Upper lobe of left lung (tissue), 6 donors: Measurements from ENCODE around the gene SGF29. TPM values are rescaled to one million over a fixed set of nuclear protein-coding genes. Genes with fewer than 3 reads are reported as not detected.
"Not testable (repeated sequence)": the region's sequence is repeated elsewhere in the genome, so short reads cannot be mapped to it uniquely, and the experiment has no call there.

ENCODE experiments used
- ATAC-seq, 2 donors: fragments of 200-7000 bp; cut with Tn5 transposase; one replicate each; pipeline ENCODE4 v1.9.1; 2022; ENCODE audit warnings: mild to moderate bottlenecking in 2 of 2, moderate library complexity in 2 of 2; ENCODE audit not compliant: low FRiP score in 2 of 2
- DNase-seq, 2 donors: peaks; one replicate each; pipeline ENCODE4 v3.0.0-alpha.2; 2019 to 2020
- H3K27ac ChIP-seq, 4 donors: fragments of 200-600 bp; sonication (generic); one replicate each; pipeline ENCODE4 v1.5.1; 2016 to 2019
- H3K27me3 ChIP-seq, 4 donors: fragments of 200-600 bp; sonication (generic); one replicate each; pipeline ENCODE4 v1.5.1; 2017 to 2019
- H3K36me3 ChIP-seq, 4 donors: fragments of 200-600 bp; sonication (generic); one replicate each; pipeline ENCODE4 v1.5.1; 2016 to 2019
- H3K4me1 ChIP-seq, 4 donors: fragments of 200-600 bp; sonication (generic); one replicate each; pipeline ENCODE4 v1.5.1; 2018 to 2019
- H3K4me3 ChIP-seq, 4 donors: fragments of 200-600 bp; sonication (generic); one replicate each; pipeline ENCODE4 v1.5.1; 2017 to 2019; ENCODE audit warnings: mild to moderate bottlenecking in 2 of 4, moderate library complexity in 1 of 4
- H3K9me3 ChIP-seq, 4 donors: fragments of 200-600 bp; sonication (generic); one replicate each; pipeline ENCODE4 v1.5.1; 2018 to 2019
- EP300 ChIP-seq, 4 donors: sonication (generic); formaldehyde crosslinking; IDR thresholded peaks; one replicate each; pipeline ENCODE4 v1.5.1; 2017; ENCODE audit warnings: antibody characterized with exemption in 4 of 4, control low read depth in 2 of 4
- POLR2A ChIP-seq, 4 donors: fragments of 450-650 bp; IDR thresholded peaks; one replicate each; pipeline ENCODE4 v1.5.1; 2016 to 2017; ENCODE audit warnings: antibody characterized with exemption in 4 of 4, mild to moderate bottlenecking in 2 of 4
- POLR2AphosphoS5 ChIP-seq, 2 donors: sonication (generic); formaldehyde crosslinking; IDR thresholded peaks; one replicate each; pipeline ENCODE4 v1.5.1; 2017; ENCODE audit warnings: antibody characterized with exemption in 2 of 2
- whole genome bisulfite sequencing, 2 donors: methylation state at CpG; one replicate each; pipeline ENCODE4 v1.1.5; 2017 to 2018; 5-methylcytosine and 5-hydroxymethylcytosine counted together
- total RNA-seq, 6 donors: library from RNA; depleted of rRNA in 4 of 6; stranded (reverse); fragments of >200 nt in 4 of 6; gene quantifications; one replicate each; pipeline versions ENCODE4 v1.1.0 to v1.2.1, GENCODE V29; 2016 to 2021
- TF ChIP-seq, protein P1 (sequence below), 6 experiments: fragments of 450-650 bp in 4 of 6; fragments of 200-600 bp in 2 of 6; sonication (generic) in 2 of 6; IDR thresholded peaks; one replicate each; pipeline ENCODE4 v1.5.1; 2016 to 2019; ENCODE audit warnings: antibody characterized with exemption in 6 of 6
- donor health status: DM: no; HTN: no; CAD: no; lungs with moderate emphysema.
- donor health status: DM: no; HTN: yes; CAD: no; lungs with severe emphysema.

The SGF29 gene
- total RNA-seq, 6 donors from 2014 or later: 24.8 to 67.1 (median 37.3) TPM

DNA sequence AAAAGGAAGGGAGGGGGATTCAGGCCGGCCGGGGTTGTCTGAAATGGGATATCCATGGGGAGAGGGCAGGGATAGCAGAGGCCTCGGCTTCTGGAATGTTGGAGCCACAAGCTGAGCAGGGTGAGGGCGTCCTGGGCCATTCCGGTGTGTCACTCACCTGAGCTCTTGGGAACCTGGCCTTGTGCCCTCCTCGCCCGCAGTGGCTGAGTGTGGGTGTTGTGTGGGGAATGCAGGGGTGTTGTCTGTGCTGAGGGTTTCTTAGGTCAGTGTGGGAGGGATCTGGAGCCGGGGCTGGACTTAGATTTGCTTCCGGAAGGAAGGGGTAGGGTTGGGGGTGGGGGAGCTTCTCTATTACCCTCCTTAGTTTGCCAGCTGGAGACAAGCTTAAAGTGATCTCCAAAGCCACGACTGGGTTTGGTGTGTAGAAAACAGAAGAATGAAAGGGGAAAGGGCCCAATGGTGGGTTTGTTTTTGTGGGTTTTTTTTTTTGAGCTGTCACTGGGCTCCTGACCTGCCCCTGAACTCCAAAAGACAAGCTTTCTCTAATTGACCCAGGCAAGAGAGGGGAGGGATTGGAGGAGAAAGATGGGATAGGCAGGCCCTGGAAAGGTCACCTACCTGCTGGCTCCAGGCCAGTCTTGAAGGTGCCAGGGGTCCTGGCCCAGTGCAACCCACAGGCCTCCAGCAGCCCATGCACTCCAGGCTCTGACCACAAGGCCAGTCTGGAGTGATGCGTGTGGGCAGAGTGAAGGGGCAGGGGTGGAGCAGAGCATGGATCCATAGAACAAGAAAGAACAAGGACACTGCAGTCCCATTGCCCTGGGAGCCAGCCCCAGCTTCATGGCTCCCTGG lies 43.3 kb downstream of the SGF29 start, which contains the start of gene SULT1A2:
SULT1A2 (minus strand) TSS at position 211 of the 852 bp plus-strand sequence. CDS start 1,120 bp downstream, outside the sequence.
- Histone ChIP-seq H3K9me3 (no peaks in the 10 kb centered on the region), H3K4me1 (peaks cover 14 to 28% (median 21%) of the 10 kb centered on the region in 4 donors), H3K27me3 (no peaks in the 10 kb centered on the region), H3K27ac (peak within 1 kb of the TSS; percentile 68 to 85 (median 82)), H3K4me3 (peak within 1 kb of the TSS in 3 of 4 donors; percentile 28 to 50 (median 43)), H3K36me3 (peaks cover 0 to 15% (median 5%) of the 10 kb centered on the region in 4 donors)
- ATAC-seq: peak; percentile 59 to 83
- TF ChIP-seq EP300 (IDR thresholded peaks at IDR 0.05): no peak
- peak in 1 of 2 donors; percentile 76 for TF ChIP-seq POLR2AphosphoS5 (IDR thresholded peaks at IDR 0.05)
- peak in 1 of 4 donors; percentile 53 for TF ChIP-seq POLR2A (IDR thresholded peaks at IDR 0.05)
- TF ChIP-seq, protein P1, sequence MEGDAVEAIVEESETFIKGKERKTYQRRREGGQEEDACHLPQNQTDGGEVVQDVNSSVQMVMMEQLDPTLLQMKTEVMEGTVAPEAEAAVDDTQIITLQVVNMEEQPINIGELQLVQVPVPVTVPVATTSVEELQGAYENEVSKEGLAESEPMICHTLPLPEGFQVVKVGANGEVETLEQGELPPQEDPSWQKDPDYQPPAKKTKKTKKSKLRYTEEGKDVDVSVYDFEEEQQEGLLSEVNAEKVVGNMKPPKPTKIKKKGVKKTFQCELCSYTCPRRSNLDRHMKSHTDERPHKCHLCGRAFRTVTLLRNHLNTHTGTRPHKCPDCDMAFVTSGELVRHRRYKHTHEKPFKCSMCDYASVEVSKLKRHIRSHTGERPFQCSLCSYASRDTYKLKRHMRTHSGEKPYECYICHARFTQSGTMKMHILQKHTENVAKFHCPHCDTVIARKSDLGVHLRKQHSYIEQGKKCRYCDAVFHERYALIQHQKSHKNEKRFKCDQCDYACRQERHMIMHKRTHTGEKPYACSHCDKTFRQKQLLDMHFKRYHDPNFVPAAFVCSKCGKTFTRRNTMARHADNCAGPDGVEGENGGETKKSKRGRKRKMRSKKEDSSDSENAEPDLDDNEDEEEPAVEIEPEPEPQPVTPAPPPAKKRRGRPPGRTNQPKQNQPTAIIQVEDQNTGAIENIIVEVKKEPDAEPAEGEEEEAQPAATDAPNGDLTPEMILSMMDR (IDR thresholded peaks at IDR 0.05): no peak
- DNase-seq: peak; percentile 82 to 90
- WGBS, 2 donors: 30 to 36% methylated on average over 11 of the region's 11 CpGs

DNA sequence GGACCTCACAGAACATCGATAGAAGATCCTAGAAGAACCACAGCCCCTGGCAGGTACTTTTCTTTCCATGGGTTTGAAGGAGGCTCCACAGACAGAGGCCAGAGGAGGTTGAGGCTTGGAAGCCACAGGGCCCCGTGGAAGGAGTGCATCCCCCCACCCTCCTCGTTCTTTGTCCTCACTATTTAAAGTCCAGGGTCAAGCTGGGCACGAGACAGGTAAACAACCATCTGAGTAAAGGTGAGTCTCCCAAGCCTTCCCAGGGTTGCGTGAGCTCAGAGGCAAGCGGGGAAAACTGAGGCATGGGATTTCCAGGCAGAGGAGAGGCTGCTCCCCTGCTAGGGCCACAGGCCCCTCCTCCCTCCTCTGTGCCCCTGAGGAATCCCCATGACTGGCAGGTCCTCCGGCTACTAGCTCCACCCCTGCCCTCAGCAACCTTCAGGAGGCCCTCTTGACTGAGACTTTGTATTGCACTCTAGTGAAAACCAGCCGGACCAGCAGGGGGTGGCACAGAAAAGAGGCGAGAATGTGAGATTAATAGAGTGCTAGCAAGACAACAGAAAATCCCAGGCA lies 44.1 kb downstream of the SGF29 start:
- 50 to 56% methylated on average over 8 of the region's 9 CpGs for WGBS, 2 donors
- DNase-seq: peak in 1 of 2 donors; percentile 86

DNA sequence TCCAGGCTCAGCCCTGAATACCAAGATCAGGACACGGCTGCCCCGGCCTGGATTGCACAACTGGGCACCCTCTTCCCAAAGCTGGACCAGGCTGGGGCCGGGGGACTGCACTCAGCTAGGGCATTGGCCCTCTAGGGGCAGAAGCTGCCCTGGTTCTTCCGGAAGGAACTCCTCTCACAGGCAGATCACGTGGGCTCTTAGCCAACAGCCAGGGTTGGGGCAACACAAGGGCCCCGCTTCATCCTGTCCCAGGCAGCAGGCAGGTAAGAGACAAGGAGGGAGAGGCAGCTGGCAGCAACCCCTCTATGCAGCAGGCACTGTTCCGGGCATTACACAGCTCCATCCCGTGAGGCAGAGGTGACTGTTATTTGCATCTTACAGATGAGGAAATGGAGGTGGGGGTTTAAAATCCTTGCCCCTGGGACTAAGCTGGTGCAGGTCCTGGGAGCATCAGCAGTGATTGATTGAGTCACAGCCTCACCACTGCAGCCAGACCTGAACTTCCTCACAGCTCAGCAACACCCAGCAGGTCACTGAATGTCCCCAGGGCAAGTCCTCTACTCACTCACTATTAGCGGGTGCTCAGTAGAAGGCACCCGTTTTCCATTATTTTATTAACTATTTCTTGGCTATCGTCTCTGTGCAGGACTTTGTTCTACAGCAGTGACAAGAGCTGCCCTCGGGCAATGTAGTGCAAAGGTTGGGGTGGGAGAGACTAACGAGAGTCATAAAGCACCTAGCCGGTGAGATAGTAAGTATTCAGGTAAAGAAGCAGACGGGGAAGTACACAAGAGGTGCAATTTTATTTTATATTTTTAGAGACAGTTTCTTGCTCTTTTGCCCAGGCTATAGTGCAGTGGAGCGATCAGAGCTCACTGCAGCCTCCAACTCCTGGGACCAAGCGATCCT lies 45.9 kb downstream of the SGF29 start:
- not testable (repeated sequence) for H3K36me3 ChIP-seq, DNase-seq, H3K9me3 ChIP-seq, H3K27ac ChIP-seq, H3K4me3 ChIP-seq, H3K27me3 ChIP-seq
- peaks cover 14 to 28% (median 21%) of the 10 kb centered on the region in 4 donors for H3K4me1 ChIP-seq
- peak; percentile 56 to 76 for ATAC-seq
- WGBS, 2 donors: no CpG with 5 or more reads among the region's 17 CpGs

More for the DNA sequence above, 44.1 kb downstream of the SGF29 start:
- TF ChIP-seq, protein P1 (IDR thresholded peaks at IDR 0.05): peak in 3 of 6 experiments; percentile 32 to 45 (median 43)
- peak in 1 of 4 donors; percentile 15 for TF ChIP-seq POLR2A (IDR thresholded peaks at IDR 0.05)
- TF ChIP-seq EP300 (IDR thresholded peaks at IDR 0.05): no peak
- no peaks in the 10 kb centered on the region for H3K27me3 ChIP-seq
- peaks cover 0 to 8% (median 2%) of the 10 kb centered on the region in 4 donors for H3K36me3 ChIP-seq
- H3K4me1 ChIP-seq: peaks cover 14 to 28% (median 21%) of the 10 kb centered on the region in 4 donors
- peak overlapping the region; percentile 68 to 85 (median 82) for H3K27ac ChIP-seq
- no peak overlapping the region for H3K4me3 ChIP-seq
- H3K9me3 ChIP-seq: no peaks in the 10 kb centered on the region
- ATAC-seq: peak in 1 of 2 donors; percentile 54

DNA sequence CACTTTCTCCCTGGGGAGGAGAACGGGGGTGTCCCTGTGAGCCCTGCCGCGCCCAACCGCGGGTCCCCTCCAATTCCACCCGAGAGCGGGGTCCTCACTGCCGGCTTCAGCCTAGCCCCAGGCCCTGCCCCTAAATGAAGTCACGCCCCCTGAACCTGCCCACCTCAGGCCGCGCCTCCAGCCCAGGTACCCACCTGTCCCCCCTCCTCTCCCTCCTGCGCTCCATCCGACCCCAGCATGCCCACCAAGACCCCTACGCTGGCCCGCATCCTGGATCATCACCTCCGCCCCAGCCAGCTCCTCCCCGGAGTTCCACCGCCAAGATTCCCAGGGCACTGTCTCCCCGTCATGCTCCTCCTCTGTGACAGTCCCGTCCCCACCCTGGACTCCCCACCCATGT lies 47.2 kb downstream of the SGF29 start:
- Histone ChIP-seq H3K36me3 (peaks cover 0 to 15% (median 13%) of the 10 kb centered on the region in 4 donors), H3K4me1 (peaks cover 14 to 22% (median 18%) of the 10 kb centered on the region in 4 donors)
- 20 to 69% methylated on average over 1 to 10 of the region's 20 CpGs for WGBS, 2 donors
- H3K4me3 ChIP-seq, H3K27me3 ChIP-seq, H3K27ac ChIP-seq, DNase-seq, H3K9me3 ChIP-seq, ATAC-seq: not testable (repeated sequence)

DNA sequence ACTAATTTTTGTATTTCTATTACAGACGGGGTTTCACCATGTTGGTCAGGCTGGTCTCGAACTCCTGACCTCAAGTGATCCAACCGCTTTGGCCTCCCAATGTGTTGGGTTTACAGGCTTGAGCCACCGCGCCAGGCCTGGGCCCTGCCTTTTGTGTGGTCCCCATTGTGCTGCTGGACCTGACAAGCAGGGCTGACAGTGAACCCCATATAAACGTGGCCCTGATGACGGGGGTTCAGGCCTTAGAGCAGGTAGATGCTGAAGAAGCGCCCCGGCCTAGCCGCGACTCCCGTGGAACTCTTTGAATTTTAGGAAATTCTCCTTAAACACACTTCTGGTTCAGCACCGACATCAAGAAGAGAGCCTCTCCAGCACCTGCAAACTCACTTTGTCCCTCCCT lies 47.9 kb downstream of the SGF29 start:
- Histone ChIP-seq H3K4me1 (peaks cover 8 to 16% (median 12%) of the 10 kb centered on the region in 4 donors), H3K36me3 (peaks cover 0 to 21% (median 19%) of the 10 kb centered on the region in 4 donors)
- H3K4me3 ChIP-seq, H3K9me3 ChIP-seq, H3K27ac ChIP-seq, ATAC-seq, H3K27me3 ChIP-seq: not testable (repeated sequence)
- peak in 1 of 2 donors; percentile 71 for DNase-seq
- 88 to 93% methylated on average over 11 to 13 of the region's 13 CpGs for WGBS, 2 donors

DNA sequence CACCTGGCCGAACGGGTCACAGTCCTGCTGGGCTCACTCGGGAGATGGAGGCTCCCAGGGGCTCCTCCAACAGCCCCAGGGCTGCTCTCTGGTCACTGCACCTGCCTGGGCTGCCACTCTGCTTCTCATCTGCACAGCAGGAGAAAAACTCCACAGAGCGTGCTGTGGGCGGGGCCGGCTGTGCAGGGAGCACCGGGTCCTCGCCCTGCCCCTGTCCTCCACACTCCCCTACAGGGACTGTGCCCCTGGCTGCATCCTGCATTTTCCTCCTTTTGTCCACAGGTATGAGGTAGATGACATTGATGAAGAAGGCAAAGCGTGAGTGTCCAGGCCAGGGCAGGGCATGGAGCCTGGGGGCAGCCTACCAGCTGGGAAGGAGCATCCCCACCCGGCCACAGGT lies 48.3 kb downstream of the SGF29 start:
- DNase-seq, H3K9me3 ChIP-seq, ATAC-seq, H3K4me3 ChIP-seq, H3K27me3 ChIP-seq, H3K27ac ChIP-seq: not testable (repeated sequence)
- Histone ChIP-seq H3K4me1 (peaks cover 4 to 11% (median 8%) of the 10 kb centered on the region in 4 donors), H3K36me3 (peaks cover 0 to 25% (median 23%) of the 10 kb centered on the region in 4 donors)
- WGBS, 2 donors: 83 to 94% methylated on average over 5 of the region's 10 CpGs
